OCI-LY1 (cell line): ENCODE data around the gene BEAN1.

Experiments used
- CTCF ChIP-seq: fragments of 200-600 bp; sonication (generic), shearing (Covaris generic); IDR thresholded peaks from 2 replicates; pipeline ENCODE4 v1.5.1; 2017; ENCODE audit warnings: mild to moderate bottlenecking, antibody characterized with exemption, low read length, moderate library complexity, mixed read lengths
- EZH2 ChIP-seq: fragments of 200-600 bp; sonication (generic), shearing (Covaris generic); IDR thresholded peaks from 2 replicates; pipeline ENCODE4 v1.8.0; 2017; ENCODE audit warnings: borderline replicate concordance, mixed run types, mild to moderate bottlenecking, antibody characterized with exemption, low read length, moderate library complexity, mixed read lengths

DNA sequence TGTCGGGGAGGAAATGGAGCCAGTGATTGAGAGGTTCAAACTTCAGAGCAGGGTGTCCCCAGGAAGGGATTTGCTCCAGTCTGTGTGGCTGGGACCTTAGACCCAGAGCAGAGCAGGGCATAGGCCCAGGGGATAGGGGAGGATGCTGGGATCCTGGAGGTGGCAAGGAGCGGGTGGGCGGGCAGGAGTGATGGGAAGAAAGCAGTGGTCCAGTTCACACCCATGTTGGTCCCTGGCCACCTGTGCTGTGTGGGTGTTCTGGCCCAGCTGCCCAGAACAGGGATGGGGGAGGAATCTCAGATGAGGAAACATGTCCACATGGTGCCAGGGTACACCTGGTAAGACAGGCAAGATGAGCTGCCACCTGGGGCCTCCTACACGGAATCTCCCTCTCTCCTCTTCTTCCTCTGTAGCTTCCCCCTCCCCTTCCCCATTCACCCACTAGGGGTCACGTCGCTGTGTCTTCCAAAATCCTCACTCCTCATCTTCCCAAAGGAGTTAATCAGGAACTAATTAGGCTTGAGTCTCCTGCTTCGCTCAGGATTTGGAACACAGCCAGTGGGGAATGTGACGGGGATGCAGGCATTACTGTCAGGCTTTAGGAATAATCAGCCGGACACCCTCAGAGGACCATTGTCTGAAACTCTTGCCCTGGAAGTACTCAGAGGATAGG lies 2.3 kb downstream of the BEAN1 start:
- TF ChIP-seq CTCF (no peak), EZH2 (no peak)
